ENCODE measurements around the gene PARD3.

- TF ChIP-seq CTCF (IDR thresholded peaks at IDR 0.05; ENCODE audit: poor library complexity) (no peak), EZH2 (IDR thresholded peaks at IDR 0.05; ENCODE audit: borderline replicate concordance) (no peak), EZH2phosphoT487 (IDR thresholded peaks at IDR 0.05; ENCODE audit: low read depth, severe bottlenecking, unreplicated experiment) (no peak)
Measured at GRCh38 chr10:34397324-34397723, 417.8 kb downstream of the PARD3 start.
